ENCODE results near the gene ZIC1.

The ZIC1 gene

DNA sequence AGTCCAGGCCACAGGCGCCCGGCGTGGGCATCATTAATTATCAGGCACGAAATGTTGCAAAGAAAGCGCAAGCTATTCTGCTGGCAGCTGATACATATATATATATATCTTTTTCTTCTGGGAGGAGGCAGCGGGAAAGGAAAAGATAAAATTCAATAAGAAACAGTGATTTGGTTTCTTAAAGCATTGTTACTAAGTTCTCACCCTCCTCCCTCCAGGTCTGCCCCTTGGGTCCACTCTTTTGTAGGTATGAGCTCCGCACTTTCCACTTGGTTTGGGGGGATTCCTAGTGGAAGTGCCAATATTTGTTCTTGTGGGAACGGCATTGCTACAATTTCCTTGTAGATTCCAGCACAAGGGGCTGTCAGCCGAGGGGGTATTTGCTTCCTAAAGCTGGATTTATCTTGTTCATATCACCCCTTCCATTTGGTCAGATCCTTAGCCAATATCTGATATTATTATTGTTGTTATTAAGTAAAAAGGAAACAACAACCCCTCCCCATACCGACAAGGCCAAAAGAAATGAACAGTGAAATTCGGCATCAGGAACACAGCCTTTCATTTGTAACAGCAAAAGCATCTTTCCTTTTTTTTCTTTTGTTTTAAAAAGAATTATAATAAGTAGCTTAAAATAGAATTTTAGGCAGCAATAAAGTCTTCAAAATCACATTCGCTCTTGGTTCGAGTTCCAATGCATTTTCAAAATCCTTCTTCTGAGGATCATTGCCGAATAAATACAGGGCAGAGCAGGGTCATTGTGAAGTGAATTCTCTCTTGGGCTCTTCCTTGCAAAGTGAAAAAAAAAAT, 15.6 kb downstream of the ZIC1 start:
- DNase-seq, result no peak

GRCh38 chr3:147425388-147425850, 16.3 kb downstream of the ZIC1 start:
- DNase-seq, result no peak

DNA sequence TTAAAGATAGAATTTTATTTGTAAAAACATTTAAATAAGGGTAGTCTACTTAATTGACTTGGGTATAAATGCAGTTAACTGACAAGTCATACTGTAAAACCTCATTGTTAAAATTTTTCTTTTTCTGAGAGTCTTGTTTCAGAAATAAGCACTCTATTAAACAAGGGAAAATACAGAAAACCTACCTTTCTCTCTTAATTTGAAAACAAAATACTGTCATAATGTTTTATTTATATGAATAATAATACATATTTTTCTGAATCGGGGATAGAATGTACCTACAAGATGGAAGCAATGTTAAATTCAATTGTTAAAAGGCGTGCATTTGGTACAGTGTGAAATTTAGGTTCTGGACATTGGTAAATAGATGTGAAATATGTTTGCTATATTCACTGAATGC, 17.8 kb downstream of the ZIC1 start:
- no peak for DNase-seq

DNA sequence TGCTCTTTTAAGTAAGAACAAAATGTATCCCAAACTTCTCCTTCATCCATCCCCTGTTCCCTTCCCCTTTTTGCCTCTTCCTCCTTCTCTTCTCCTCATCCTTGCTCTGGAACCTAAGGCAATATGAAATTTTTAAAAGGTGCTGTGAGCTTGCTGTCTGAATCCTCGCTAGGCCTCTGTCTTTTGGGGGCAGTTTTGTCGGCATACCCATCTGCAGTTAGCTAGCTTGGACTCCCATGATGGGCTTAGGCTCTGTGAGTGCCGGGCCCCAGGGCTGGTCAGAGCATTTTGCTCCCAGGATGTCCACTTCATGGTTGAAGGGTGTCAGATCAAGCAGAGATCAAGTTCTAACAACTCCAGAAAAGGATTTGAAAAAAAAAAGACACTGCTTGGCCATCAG, 18.6 kb downstream of the ZIC1 start:
- no peak for DNase-seq

DNA sequence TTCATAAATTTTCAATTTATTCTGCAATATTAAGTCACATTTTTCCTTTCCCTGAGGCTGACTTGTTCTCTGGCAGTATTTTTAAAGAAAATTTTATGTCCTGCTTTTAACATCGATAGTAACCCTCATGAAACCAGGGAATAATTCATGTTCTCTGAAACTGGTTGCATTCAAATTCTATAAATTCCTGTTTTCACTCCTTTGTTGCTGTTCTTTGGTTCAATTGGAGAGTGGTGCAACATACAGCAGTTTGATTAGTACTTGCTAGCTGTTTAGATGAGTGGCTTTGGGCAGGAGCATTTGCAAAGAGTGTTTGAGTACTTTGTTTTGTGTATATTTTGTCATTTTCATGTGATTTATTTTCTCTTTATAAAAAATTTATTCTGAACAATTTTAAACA, 19.2 kb downstream of the ZIC1 start:
- DNase-seq, result no peak

DNA sequence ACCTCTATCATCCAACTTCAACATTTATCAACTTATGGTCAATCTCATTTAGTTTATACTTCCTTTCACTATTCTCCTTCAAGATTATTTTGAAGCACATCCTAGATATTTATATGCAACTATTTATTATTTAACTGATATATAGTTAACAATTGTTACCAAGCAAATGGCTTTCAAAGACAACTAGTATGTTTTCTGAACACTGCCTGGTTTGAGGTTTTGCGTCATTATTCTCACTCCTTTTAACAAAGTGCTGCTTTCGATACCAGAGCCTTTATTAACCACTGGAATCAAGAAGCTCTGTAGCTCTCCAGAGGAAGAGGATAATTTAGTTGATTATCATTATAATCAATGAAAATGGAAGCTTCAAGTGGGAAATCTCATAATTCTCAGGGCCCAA, 19.6 kb downstream of the ZIC1 start:
- no peak for DNase-seq

DNA sequence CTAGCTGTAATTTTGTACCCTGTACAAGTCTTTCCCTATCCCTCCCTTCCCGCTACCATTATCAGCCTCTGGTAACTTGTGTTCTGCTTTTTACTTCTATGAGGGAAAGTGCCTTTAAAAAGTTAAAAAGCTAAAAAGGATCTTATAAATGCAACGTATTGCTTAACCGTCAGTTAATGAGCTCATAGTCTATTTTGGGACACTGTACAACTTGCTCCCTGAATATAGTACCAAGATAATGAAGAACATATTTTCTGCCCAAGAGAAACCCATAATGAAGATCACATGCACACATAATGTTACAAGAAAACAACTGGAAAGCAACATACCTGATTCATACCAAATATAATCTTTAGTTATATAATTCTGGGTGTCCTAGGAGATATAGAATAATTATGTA, 22.6 kb downstream of the ZIC1 start:
- no peak for DNase-seq

DNA sequence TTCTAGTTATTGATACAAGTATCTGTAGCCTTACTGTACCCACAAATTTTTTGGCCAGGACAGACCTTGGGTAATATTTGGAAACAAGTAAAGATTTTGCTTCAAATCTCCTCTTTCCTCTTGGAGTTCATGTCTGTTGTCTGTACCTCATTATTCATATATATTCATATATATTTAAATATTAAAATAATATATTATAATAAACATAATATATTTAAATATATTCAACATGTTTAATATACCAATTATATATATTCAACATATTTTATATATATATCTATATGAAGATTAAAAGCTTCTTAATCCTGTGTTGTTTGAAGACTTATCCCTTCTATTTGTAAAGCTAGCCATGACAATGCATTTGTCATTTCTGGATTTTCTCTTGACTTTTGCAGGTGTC, 38.1 kb downstream of the ZIC1 start:
- no peak for DNase-seq

GRCh38 chr3:147449669-147450068, 40.5 kb downstream of the ZIC1 start:
- no peak for DNase-seq

DNA sequence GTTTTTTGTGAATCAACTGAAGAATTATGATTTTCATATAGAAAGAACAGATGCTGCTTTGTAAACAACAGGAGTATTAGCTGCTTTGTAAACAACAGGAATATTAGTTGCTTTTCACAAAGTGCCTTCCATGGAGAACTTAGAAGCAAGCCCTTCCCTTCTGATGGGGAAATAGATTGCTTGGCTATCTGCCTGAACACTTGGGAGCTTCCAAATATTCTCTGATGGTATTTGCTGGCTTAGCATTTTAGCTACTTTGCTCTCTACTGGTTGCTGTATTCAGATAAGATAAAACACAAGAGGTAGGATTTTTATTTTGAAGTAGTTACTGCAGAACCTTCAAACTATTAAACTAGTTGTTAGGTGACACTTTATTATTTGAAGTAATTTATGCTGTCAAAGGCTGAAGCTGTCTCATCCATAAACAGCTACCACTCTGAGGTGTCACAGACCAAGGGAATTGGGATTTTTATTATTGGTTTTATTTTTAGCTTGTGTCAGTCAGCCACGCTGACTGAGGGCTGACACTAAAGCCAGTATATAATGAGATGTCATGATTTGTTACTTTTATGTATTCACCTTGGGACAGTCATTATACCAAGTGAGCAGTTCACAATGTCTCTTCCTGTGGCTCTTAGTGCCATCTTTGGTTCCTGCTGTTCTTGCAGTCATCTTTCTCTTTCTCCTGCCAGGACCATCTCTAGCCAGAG, 50.0 kb downstream of the ZIC1 start:
- DNase-seq, result no peak

GRCh38 chr3:147462856-147463255, 53.7 kb downstream of the ZIC1 start:
- no peak for DNase-seq
